Germinal center (tissue), 1 donor: ENCODE data around the gene CIROP.
A peak's percentile ranks its signal among the peaks of the same experiment; 100 is the strongest.

Experiments used
- DNase-seq: peaks from one replicate; pipeline ENCODE4 v3.0.0; 2012; ENCODE audit warnings: mixed read lengths, low spot score

CIROP gene

DNA sequence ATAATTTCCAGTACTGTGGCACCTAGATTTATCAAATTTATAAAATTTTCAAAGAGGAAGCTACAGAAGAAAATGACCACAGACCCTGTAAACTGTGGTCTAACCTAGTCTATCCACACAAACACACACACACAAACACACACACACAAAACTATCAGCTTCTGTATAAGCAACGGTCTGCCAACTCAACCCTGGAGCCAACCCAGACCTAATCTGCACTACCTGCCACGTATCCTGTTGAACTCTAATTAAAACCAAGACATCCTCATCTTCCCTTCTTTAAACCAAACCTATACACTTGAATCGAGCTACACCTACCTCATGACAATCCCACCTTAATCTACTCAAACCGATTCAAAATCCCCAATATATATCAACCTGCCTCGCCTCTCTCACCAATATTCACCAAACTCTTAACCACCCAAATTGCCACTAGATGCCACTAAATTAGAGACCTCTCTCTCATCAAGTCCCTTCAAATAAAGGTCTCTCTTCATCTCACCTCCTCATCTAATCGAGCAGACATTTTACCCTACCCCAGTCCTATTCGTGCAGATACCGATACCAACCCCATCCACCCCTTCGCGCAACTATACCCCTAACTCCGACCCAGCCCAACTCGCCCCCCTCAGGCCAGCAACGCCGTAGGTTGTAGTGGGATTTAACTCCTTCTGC is 10.7 kb downstream of the CIROP start:
- DNase-seq: no peak

DNA sequence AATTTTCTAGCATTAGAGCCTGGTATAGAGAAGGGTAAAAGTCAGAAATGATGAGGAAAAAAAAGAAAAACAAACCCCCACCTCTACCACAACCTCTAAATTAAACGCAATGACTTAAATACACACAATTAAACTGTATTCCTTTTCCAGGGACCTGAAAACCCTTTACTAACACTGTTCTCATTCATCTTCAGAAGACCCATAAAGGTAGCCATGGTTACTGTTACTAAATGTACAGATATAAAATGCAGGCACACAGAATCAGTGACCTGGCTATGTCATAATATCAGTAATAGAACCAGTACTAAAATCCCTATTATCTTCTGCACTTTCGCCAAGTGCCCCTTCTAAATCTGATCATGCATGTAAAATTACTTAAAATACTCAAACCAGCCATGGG is 11.3 kb downstream of the CIROP start:
- no peak for DNase-seq

GRCh38 chr14:23093104-23093503 is 11.7 kb downstream of the CIROP start:
- no peak for DNase-seq

DNA sequence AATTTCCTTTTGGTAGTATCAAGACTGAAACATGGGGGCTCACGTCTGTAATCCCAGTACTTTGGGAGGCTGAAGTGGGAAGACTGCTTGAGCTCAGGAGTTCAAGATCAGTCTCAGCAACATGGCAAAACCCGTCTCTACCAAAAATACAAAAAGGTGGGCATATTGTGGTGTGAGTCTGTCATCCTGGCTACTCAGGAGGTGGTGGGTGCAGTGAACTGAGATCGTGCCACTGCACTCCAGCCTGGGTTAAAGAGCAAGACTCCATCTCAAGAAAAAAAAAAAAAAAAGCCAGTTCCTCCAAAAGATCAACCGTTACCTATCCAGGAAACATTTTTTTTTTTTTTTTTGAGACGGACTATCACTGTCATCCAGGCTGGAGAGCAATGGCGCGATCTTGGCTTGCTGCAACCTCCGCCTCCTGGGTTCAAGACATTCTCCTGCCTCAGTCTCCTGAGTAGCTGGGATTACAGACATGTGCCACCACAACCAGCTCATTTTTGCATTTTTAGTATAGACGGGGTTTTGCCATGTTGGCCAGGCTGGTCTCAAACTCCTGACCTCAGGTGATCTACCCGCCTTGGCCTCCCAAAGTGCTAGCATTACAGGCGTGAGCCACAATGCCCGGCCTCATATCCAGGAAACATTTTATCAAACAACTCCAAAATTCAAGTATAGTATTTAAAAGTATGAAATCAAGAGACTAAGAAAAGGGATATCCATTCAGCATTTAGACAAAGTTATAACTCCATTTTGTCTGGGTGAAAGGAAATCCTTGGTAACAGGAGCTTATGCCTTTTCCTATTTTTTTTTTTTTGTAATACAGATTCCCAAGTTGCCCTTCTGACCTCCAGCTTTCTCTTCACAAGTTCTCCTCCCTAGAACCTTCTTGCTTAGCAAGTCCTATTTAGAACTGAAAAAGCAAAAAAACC is 13.2 kb downstream of the CIROP start:
- no peak for DNase-seq

- no peak for DNase-seq
Measured at GRCh38 chr14:23090254-23090636, 14.5 kb downstream of the CIROP start.

DNA sequence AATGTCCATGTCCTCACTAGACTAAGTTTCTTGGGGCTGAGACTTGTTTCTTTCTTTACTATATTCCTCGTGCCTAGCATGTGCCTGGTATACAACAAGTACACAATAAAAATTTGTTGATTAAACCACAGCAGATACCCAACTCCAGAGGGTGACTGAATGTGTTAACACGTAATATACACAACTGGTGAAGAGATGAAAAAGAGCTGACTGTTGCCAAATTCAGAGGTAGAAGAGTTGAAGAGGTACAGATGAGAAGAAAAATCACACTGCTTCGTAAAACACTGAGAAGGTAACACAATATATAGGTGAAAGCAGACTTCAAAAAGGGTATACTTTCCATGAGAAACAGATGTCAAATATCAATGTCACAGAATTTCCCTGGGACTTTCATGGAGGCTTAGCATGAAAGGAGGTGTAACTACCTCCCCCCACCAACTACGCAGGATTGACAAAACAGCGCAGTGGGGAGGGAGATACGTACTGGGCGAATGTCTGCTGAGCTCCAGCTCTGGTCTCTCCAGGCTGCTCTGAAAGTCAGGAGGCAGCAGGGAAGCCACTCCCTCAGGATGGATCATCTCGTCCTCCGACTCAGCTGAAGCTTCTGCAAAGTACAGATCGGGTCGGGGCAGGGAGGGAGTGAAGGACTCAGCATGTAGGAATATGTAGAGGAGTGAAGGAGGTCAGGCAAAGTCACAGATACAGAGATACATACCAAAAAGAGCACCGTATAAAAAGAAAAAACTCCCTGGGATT is 15.1 kb downstream of the CIROP start:
- no peak for DNase-seq

- DNase-seq: no peak
Measured at GRCh38 chr14:23086565-23086964, 18.2 kb downstream of the CIROP start.

DNA sequence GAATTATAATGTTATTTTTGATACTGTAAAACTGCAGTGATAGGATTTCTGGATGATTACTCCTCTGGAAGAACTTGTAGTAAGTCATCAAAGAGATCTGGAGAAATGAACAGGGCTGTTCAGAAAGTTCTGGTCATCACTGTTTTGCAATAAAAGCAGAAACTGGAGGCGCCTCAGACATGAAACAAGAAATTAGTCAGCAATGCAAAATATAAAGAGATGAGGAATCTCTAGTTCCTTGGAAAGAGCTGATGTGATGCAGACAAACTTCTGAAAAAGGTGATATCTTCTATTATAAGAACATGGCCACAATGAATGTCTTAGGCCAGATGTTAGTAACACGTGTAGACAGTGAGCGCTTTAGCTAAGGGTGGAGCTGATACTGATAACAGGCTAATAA is 19.3 kb downstream of the CIROP start:
- DNase-seq: no peak

GRCh38 chr14:23080474-23080873 is 24.3 kb downstream of the CIROP start:
- DNase-seq: no peak

DNA sequence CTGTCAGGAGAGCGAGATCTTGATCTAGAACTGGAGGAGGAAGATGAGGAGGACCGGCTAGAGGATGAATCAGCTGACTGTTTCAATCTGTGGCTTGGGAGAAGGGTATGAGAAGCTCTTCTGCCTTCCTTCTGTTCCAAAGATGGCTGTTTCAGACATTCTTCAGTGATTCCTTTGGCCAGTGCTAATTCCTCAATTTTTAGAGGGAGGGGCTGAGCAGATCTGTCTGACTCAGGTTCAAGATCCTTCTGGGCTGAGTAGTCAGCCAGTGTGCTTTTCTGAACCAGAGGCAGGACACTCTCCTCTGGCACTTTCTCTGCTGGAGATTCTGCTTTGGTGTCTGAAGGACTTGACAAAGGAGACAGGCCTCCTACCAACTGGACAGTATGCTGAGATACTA is 25.1 kb downstream of the CIROP start:
- DNase-seq: no peak

DNA sequence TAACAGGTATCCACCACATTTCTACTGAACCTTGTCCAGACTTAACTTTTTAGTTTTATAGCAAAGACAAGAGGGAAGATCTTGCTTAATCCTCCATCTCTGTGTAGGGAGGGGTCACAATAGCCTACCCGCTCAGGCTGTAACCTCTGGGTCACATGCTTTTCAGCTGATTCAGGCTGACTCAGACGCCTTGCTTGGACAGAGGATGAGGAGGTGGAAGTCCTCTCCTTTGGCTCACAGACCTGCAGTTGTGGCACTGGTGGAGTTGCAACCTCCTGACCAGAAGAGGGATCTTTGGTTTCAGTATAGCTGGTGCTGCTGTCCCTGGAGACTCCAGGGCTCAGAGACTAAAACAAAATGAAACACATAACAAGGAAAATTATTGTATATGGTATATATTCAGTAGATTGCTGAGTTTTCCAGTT is 26.1 kb downstream of the CIROP start:
- DNase-seq: no peak

- no peak for DNase-seq
Measured at GRCh38 chr14:23077962-23078361, 26.8 kb downstream of the CIROP start.

DNA sequence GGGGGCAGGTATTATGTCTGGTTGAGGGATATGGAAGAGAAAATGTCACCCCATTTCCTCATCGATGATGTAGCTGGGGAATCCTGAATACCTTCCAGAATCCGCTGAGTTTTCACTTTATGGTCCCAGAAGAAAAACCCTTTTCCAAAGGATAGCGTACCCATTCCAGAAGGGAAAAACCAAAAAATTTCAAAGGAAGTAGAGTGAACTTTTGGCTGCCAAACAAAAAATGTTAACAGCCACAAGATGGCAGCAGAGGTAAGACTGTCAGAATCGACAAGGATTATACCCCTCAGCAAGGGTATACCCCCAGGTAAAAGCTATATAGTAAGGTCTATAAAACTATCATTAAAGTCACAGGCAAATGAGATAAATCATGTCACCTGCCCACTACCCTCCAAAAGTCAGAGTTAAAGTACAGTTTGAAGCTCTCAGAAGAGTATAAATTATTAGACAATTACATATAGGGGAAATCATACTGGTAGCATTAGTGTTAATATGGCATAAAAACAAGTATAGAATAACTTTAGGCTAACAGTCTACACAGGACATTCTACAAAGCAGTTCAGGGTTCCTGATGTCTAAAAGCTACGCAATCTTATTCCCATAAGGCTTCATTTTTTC is 27.9 kb downstream of the CIROP start:
- no peak for DNase-seq

DNA sequence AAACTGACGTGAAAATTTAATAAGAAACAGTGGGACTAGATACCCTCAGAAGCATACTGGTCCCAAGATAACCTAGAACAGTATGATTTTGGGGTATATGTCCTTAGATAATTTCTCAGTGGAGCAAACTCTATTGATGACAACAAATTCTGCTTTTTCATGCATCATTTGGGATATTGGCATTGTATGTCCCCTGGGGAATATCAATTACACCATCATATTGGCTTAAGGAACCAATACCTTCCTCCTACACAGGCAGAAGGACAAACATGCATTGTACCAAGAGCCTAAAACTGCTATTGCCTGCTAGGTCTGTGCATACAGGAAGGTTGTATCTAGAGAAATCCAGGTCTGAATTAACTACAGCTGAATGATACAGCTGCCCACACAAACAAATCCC is 29.9 kb downstream of the CIROP start:
- DNase-seq: no peak

DNA sequence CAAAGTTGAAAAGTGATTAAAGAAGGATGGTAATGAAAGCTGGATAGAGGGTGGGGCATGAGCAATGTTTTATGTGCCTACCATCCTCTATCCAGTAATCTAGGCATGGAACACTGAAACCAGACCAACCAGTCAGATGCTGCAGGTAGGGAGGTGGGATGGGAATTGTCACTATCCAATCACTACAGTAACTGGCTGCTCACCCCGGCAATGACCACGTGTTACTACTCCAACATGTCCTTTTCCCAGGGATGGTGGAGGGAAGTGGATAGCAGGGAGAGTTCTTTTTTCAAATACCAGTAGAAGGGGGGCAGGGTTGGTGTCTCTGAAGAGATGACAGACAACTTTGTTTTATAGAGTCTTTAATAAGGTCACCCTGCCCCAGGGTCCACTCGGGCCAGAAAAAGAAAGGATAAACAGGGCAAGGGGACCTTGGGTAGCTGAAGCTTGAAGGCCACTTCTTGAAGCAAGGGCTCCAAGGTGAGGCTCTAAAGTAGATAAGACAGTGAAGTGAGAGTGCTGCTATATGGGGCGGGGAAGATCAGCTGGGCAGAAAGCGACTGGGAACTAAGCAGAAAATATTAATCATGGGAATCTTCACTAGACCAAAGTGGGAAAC is 32.8 kb downstream of the CIROP start:
- no peak for DNase-seq

DNA sequence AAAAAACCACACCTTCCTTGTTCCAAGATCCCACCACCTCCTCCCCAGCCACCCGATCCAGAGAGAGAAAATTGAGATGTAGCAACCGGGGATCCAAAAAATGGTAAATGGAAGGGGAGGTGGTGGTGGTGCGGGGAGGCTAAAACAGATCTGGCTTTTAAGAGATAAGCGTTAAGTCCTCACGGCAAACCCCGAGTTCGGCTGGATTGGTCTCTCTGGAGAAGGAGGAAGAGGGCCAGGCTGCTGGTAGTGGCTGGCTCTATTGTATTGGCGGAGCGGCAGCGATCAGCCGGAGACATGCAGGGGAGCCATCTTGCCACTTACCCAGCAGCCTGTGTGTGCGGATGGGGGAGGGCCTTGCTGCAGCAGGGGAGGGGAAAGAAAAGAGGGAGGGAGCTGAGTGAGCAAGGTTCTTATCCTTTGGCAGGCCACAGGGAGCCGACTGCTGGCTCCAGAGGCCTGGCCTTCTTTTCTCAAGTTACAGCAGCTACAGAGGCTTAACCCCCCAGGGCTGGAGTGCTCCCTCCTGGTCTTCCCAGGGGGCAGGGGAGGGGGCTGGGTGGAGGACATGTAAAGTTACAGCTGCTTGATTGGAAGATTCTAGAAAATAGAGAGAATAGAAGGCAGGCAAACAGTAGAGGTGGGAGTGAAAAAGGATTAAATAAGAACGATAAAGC is 33.4 kb downstream of the CIROP start:
- DNase-seq: peak; percentile 88

DNA sequence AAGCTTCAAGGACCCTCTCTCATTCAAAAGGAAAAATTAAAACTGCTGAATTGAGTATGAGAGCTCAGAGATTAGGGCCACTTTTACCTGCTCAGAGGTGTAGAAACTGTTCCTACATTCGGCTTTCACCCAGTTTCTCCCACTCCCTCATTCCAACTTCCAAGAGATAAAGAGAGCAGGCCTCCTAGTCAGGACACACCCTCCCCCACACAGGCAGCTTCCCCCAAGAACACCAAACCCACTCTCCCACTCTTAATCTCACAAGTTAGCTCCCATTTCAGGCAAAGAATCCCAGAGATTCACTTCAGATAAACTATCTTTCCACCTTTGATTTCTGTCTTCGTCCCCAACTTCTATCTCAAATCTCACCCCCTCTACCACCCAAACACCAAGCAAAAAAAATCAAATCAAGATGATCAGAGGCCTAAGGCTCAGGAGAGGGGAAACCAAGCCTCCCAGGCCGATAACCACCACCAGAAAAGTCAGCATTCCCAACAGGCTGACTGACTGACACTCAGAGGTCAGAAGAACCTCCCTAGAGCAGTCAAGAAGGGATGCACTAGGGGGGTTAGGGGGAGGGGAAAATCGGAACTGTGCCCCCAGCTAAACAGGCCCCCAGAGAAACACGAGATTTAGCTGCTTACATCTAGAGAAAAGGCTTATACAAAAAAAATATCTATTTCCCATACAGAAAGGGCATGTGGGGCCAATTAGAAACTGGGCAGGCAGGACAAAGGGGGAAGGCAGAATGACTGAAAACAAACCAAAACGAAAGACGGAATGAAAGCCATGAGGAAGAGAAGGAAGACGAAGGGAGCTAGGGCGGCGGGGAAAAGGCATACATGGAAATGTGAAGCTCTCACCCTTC is 34.3 kb downstream of the CIROP start:
- no peak for DNase-seq

DNA sequence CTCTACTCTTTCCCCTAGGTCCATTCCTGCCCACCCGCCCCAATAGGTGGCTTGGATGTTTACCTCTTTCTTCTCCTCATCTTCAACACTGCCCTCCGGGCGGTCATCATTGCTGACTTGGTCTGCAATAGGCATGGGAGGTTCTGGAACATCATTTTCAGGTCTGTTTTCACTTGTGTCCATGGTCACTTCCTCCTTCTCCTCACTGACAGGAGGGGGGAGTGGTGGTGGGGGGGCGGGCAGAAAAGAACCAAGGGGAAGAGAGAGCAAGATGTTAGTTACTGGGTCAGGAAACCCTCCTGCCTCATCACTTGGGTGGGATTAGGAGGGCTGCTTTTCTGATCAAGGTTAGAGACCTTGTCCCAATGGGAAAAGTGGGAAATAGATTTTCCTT is 35.4 kb downstream of the CIROP start:
- no peak for DNase-seq

DNA sequence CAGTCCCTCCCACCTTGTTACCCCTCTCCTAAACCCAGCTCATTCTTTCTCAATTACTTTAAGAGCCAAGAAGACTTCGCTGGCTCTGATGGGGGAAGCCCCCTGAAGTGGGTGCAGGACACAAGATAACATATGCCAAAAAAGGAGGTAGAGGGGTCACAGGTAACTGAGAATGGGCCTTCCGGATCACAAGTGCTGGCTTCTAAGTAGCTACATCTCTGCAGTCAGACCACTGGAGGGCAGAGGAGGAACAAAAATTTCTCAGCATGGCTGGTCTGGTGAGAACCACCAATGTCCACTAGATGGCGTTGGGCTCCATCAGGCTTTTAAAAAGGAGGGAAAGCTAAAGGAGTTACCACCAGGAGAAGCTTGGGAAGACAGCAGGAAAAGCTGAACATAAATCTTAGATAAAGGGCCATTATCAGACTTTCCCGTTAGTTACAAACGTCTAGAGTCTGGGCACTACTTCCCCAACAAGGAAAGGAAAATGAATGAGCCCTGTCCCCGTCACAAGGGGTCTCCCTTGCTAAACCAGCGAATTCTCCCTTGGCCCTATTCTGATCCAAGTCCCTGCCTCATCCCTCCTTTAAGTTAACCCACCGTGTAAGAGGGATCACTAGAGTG is 35.9 kb downstream of the CIROP start:
- peak; percentile 90 for DNase-seq
